ENCODE results near the gene PIGP.

PIGP gene

GRCh38 chr21:37073417-37074196 is 736 bp upstream of the PIGP start:
- H3K4me3 ChIP-seq = peak overlapping the region; percentile 82
- DNase-seq (ENCODE audit: low read depth, low spot score) = no peak
- no peak overlapping the region for H3K27ac ChIP-seq
- H3K9ac ChIP-seq (ENCODE audit: insufficient read length) = peak overlapping the region; percentile 88
- peaks cover 6% of the 10 kb centered on the region; the same call in 1 of the 2 replicates for H3K9me3 ChIP-seq (ENCODE audit: low read depth, low read length)
- peaks cover 10% of the 10 kb centered on the region; the same call in 1 of the 2 replicates for H3K36me3 ChIP-seq (ENCODE audit: insufficient read depth, low read length)
- no peak for TF ChIP-seq FOXP2 (optimal IDR thresholded peaks at IDR 0.05; ENCODE audit: control extremely low read depth, extremely low read length, insufficient read depth)
- TF ChIP-seq POLR2AphosphoS5 (IDR thresholded peaks at IDR 0.05; ENCODE audit: borderline replicate concordance, low read depth, low read length) = peak; percentile 27

GRCh38 chr21:37072274-37072987 is 440 bp downstream of the PIGP start:
- peaks cover 12% of the 10 kb centered on the region; the same call in 1 of the 2 replicates for H3K36me3 ChIP-seq (ENCODE audit: insufficient read depth, low read length)
- H3K4me3 ChIP-seq = peak overlapping the region; percentile 82
- DNase-seq (ENCODE audit: low read depth, low spot score) = peak; percentile 12
- no peaks in the 10 kb centered on the region; the same call in 1 of the 2 replicates for H3K9me3 ChIP-seq (ENCODE audit: low read depth, low read length)
- H3K27ac ChIP-seq = peak overlapping the region; percentile 92
- TF ChIP-seq FOXP2 (optimal IDR thresholded peaks at IDR 0.05; ENCODE audit: control extremely low read depth, extremely low read length, insufficient read depth) (peak; percentile 11), POLR2AphosphoS5 (IDR thresholded peaks at IDR 0.05; ENCODE audit: borderline replicate concordance, low read depth, low read length) (peak; percentile 58), EZH2 (IDR thresholded peaks at IDR 0.05) (no peak)
- peak overlapping the region; percentile 88 for H3K9ac ChIP-seq (ENCODE audit: insufficient read length)

- peak overlapping the region; percentile 88 for H3K9ac ChIP-seq (ENCODE audit: insufficient read length)
- H3K36me3 ChIP-seq (ENCODE audit: insufficient read depth, low read length) = peaks cover 12% of the 10 kb centered on the region; the same call in 1 of the 2 replicates
- no peak for DNase-seq (ENCODE audit: low read depth, low spot score)
- peak overlapping the region; percentile 82 for H3K4me3 ChIP-seq
- peak overlapping the region; percentile 92 for H3K27ac ChIP-seq
- H3K9me3 ChIP-seq (ENCODE audit: low read depth, low read length) = no peaks in the 10 kb centered on the region; the same call in 1 of the 2 replicates
- TF ChIP-seq POLR2AphosphoS5 (IDR thresholded peaks at IDR 0.05; ENCODE audit: borderline replicate concordance, low read depth, low read length) = no peak
- no peak for TF ChIP-seq EZH2 (IDR thresholded peaks at IDR 0.05)
- TF ChIP-seq FOXP2 (optimal IDR thresholded peaks at IDR 0.05; ENCODE audit: control extremely low read depth, extremely low read length, insufficient read depth) = no peak
These were observed 1.2 kb downstream of the PIGP start for GRCh38 chr21:37071561-37072273.

- Histone ChIP-seq H3K9ac (ENCODE audit: insufficient read length) (no peak overlapping the region), H3K4me3 (no peak overlapping the region), H3K27ac (no peak overlapping the region), H3K36me3 (ENCODE audit: insufficient read depth, low read length) (peaks cover 7% of the 10 kb centered on the region; the same call in 1 of the 2 replicates), H3K9me3 (ENCODE audit: low read depth, low read length) (no peaks in the 10 kb centered on the region)
- TF ChIP-seq EZH2 (IDR thresholded peaks at IDR 0.05) = no peak
- no peak for TF ChIP-seq FOXP2 (optimal IDR thresholded peaks at IDR 0.05; ENCODE audit: control extremely low read depth, extremely low read length, insufficient read depth)
- no peak for TF ChIP-seq POLR2AphosphoS5 (IDR thresholded peaks at IDR 0.05; ENCODE audit: borderline replicate concordance, low read depth, low read length)
- DNase-seq (ENCODE audit: low read depth, low spot score) = no peak
These were observed 7.2 kb downstream of the PIGP start for GRCh38 chr21:37065561-37066177.

- TF ChIP-seq EZH2 (IDR thresholded peaks at IDR 0.05) (no peak), FOXP2 (optimal IDR thresholded peaks at IDR 0.05; ENCODE audit: control extremely low read depth, extremely low read length, insufficient read depth) (no peak)
- peaks cover 7% of the 10 kb centered on the region; the same call in 1 of the 2 replicates for H3K36me3 ChIP-seq (ENCODE audit: insufficient read depth, low read length)
- no peak overlapping the region for H3K27ac ChIP-seq
- DNase-seq (ENCODE audit: low read depth, low spot score) = no peak
- no peak overlapping the region for H3K4me3 ChIP-seq
- H3K9me3 ChIP-seq (ENCODE audit: low read depth, low read length) = no peaks in the 10 kb centered on the region
- H3K9ac ChIP-seq (ENCODE audit: insufficient read length) = no peak overlapping the region
These were observed 8.0 kb downstream of the PIGP start for GRCh38 chr21:37064841-37065240.

- no peaks in the 10 kb centered on the region; the same call in 1 of the 2 replicates for H3K36me3 ChIP-seq (ENCODE audit: insufficient read depth, low read length)
- H3K27ac ChIP-seq = no peak overlapping the region
- H3K9me3 ChIP-seq (ENCODE audit: low read depth, low read length) = no peaks in the 10 kb centered on the region
- TF ChIP-seq POLR2AphosphoS5 (IDR thresholded peaks at IDR 0.05; ENCODE audit: borderline replicate concordance, low read depth, low read length) (no peak), EZH2 (IDR thresholded peaks at IDR 0.05) (no peak), FOXP2 (optimal IDR thresholded peaks at IDR 0.05; ENCODE audit: control extremely low read depth, extremely low read length, insufficient read depth) (no peak)
- no peak overlapping the region for H3K9ac ChIP-seq (ENCODE audit: insufficient read length)
- no peak overlapping the region for H3K4me3 ChIP-seq
- no peak for DNase-seq (ENCODE audit: low read depth, low spot score)
These were observed 9.4 kb downstream of the PIGP start for GRCh38 chr21:37063433-37063832.

GRCh38 chr21:37062593-37062935 is 10.3 kb downstream of the PIGP start:
- no peak overlapping the region for H3K27ac ChIP-seq
- TF ChIP-seq EZH2 (IDR thresholded peaks at IDR 0.05) (no peak), POLR2AphosphoS5 (IDR thresholded peaks at IDR 0.05; ENCODE audit: borderline replicate concordance, low read depth, low read length) (no peak), FOXP2 (optimal IDR thresholded peaks at IDR 0.05; ENCODE audit: control extremely low read depth, extremely low read length, insufficient read depth) (no peak)
- no peaks in the 10 kb centered on the region for H3K36me3 ChIP-seq (ENCODE audit: insufficient read depth, low read length)
- DNase-seq (ENCODE audit: low read depth, low spot score) = no peak
- no peak overlapping the region for H3K4me3 ChIP-seq
- no peak overlapping the region for H3K9ac ChIP-seq (ENCODE audit: insufficient read length)
- H3K9me3 ChIP-seq (ENCODE audit: low read depth, low read length) = no peaks in the 10 kb centered on the region
